AG10803 (cell line): ENCODE results near the gene MPPED2.

Experiments used
- DNase-seq: peaks from one replicate; pipeline ENCODE4 v3.0.0; 2010; ENCODE audit warnings: low read depth
- H3K4me3 ChIP-seq: 2 replicates; pipeline ENCODE4 v1.5.1; 2011; ENCODE audit warnings: mild to moderate bottlenecking, low read length, control low read depth
- CTCF ChIP-seq: conservative IDR thresholded peaks from 2 replicates; pipeline ENCODE4 v1.5.1; 2011; ENCODE audit warnings: mild to moderate bottlenecking, low read length, control low read depth, inconsistent platforms

MPPED2 gene

GRCh38 chr11:30550022-30550542 lies 36.1 kb downstream of the MPPED2 start:
- DNase-seq, result no peak
- no peak overlapping the region for H3K4me3 ChIP-seq
- TF ChIP-seq CTCF, result no peak

DNA sequence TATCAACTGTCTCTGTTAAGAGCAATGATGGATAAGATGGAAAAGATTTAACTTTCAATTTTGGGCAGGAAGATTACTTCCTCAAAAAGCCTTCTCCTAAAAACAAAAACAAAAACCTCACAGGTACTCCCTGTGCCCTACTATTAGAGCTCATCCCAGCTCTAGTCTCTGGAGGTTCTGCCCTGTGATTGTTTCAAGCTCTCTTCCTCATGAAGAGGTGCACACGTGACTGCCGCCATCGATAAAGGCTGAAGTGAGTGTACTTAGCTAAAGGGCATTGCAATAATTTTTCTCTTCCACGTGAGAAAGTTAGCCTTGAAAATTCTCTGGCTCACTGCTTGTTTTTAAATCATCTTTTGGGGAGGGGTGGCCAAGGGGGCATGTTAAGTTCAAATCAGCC lies 36.6 kb downstream of the MPPED2 start:
- DNase-seq, result no peak
- no peak for TF ChIP-seq CTCF
- H3K4me3 ChIP-seq, result no peak overlapping the region

GRCh38 chr11:30546334-30546733 lies 39.8 kb downstream of the MPPED2 start:
- TF ChIP-seq CTCF, result no peak
- no peak overlapping the region for H3K4me3 ChIP-seq
- DNase-seq, result no peak

DNA sequence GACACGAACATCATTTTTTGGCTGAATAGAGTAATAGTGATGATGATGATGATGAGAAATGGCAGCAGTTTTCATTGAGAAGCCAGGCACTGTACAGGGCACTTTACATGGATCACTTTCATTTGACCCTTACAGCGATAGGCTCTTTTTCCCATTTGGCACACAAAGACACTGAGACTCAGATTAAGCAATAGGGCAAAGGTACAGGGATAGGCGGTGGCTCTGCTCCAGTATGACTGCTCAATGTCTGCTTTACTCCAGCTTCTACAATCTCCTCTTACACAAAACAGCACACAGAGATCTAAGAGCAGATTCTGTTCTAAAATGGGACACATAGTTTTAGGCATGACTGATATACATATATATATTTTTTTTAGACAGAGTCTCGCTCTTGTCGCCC lies 40.6 kb downstream of the MPPED2 start:
- DNase-seq, result no peak
- H3K4me3 ChIP-seq, result no peak overlapping the region
- no peak for TF ChIP-seq CTCF

DNA sequence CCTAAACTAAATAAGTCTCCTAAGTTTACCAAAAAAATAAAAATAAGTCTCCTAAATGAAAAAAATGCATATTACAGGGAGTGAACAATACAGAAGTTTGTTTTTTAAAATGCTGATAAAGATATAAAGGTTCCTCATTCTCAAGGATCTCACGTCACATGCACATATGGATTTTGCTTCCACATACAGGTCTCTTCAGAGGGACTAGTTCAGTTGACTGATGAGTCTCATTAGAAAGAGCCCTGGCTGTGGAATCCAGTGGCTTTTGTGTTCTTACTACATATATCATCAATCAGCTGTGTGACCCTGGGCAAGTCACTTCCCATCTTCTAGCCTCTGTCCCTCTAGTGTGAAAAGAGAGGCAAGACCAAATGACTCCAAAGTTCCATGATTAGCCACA lies 43.1 kb downstream of the MPPED2 start:
- no peak overlapping the region for H3K4me3 ChIP-seq
- TF ChIP-seq CTCF, result no peak
- no peak for DNase-seq

- H3K4me3 ChIP-seq, result no peak overlapping the region
Observed at GRCh38 chr11:30540781-30541180, 45.4 kb downstream of the MPPED2 start.

GRCh38 chr11:30538251-30538650 lies 47.9 kb downstream of the MPPED2 start:
- no peak for DNase-seq
- no peak overlapping the region for H3K4me3 ChIP-seq
- no peak for TF ChIP-seq CTCF

More at GRCh38 chr11:30540781-30541180, 45.4 kb downstream of the MPPED2 start:
- no peak for DNase-seq
- no peak for TF ChIP-seq CTCF
